GM21528 (cell line): ENCODE data around the gene TMEM89.

Experiments used
- ATAC-seq: cut with Tn5 transposase; IDR thresholded peaks from one replicate; pipeline ENCODE4 v1.9.1; 2021; ENCODE audit warnings: mild to moderate bottlenecking, moderate library complexity; ENCODE audit not compliant: unreplicated experiment, low FRiP score

TMEM89 gene

GRCh38 chr3:48593337-48593736 lies 28.2 kb downstream of the TMEM89 start:
- no peak for ATAC-seq

- ATAC-seq, result no peak
Observed at GRCh38 chr3:48592519-48593087, 29.0 kb downstream of the TMEM89 start.

GRCh38 chr3:48591886-48592518 lies 29.6 kb downstream of the TMEM89 start:
- no peak for ATAC-seq

- ATAC-seq, result no peak
Observed at GRCh38 chr3:48591436-48591835, 30.1 kb downstream of the TMEM89 start.

- no peak for ATAC-seq
Observed at GRCh38 chr3:48588230-48588629, 33.3 kb downstream of the TMEM89 start.

- no peak for ATAC-seq
Observed at GRCh38 chr3:48587686-48588085, 33.9 kb downstream of the TMEM89 start.

GRCh38 chr3:48585411-48585810 lies 36.2 kb downstream of the TMEM89 start:
- no peak for ATAC-seq

GRCh38 chr3:48584836-48585235 lies 36.7 kb downstream of the TMEM89 start:
- ATAC-seq, result no peak

GRCh38 chr3:48581621-48582481 lies 39.7 kb downstream of the TMEM89 start:
- ATAC-seq, result no peak

GRCh38 chr3:48576647-48577046 lies 44.9 kb downstream of the TMEM89 start:
- no peak for ATAC-seq

- ATAC-seq, result no peak
Observed at GRCh38 chr3:48575366-48575765, 46.2 kb downstream of the TMEM89 start.

GRCh38 chr3:48573973-48574585 lies 47.5 kb downstream of the TMEM89 start:
- ATAC-seq, result no peak

- no peak for ATAC-seq
Observed at GRCh38 chr3:48572517-48572916, 49.1 kb downstream of the TMEM89 start.

GRCh38 chr3:48571938-48572337 lies 49.6 kb downstream of the TMEM89 start:
- no peak for ATAC-seq
